ENCODE results near the gene FOSL2. TPM values are rescaled to one million over a fixed set of nuclear protein-coding genes. Genes with fewer than 3 reads are reported as not detected.

Gene FOSL2
- total RNA-seq, 3 donors from 2014 or later: 106 to 116 (median 116) TPM

DNA sequence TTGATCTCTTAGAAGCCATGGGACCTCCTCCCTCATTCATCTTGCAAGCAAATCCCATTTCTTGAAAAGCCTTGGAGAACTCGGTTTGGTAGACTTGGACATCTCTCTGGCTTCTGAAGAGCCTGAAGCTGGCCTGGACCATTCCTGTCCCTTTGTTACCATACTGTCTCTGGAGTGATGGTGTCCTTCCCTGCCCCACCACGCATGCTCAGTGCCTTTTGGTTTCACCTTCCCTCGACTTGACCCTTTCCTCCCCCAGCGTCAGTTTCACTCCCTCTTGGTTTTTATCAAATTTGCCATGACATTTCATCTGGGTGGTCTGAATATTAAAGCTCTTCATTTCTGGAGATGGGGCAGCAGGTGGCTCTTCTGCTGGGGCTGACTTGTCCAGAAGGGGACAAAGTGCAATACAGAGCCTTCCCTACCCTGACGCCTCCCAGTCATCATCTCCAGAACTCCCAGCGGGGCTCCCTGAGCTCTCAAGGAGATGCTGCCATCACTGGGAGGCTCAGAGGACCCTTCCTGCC lies 20.0 kb downstream of the FOSL2 start:
- H3K4me1 ChIP-seq: peaks cover 0 to 19% of the 10 kb centered on the region in 2 donors
- H3K27me3 ChIP-seq: no peaks in the 10 kb centered on the region
- TF ChIP-seq, protein P1, sequence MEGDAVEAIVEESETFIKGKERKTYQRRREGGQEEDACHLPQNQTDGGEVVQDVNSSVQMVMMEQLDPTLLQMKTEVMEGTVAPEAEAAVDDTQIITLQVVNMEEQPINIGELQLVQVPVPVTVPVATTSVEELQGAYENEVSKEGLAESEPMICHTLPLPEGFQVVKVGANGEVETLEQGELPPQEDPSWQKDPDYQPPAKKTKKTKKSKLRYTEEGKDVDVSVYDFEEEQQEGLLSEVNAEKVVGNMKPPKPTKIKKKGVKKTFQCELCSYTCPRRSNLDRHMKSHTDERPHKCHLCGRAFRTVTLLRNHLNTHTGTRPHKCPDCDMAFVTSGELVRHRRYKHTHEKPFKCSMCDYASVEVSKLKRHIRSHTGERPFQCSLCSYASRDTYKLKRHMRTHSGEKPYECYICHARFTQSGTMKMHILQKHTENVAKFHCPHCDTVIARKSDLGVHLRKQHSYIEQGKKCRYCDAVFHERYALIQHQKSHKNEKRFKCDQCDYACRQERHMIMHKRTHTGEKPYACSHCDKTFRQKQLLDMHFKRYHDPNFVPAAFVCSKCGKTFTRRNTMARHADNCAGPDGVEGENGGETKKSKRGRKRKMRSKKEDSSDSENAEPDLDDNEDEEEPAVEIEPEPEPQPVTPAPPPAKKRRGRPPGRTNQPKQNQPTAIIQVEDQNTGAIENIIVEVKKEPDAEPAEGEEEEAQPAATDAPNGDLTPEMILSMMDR (IDR thresholded peaks at IDR 0.05): no peak
- no peak for TF ChIP-seq POLR2AphosphoS5 (IDR thresholded peaks at IDR 0.05)
- TF ChIP-seq POLR2A (IDR thresholded peaks at IDR 0.05): no peak
- H3K9me3 ChIP-seq: no peaks in the 10 kb centered on the region
- H3K4me3 ChIP-seq: no peak overlapping the region
- H3K27ac ChIP-seq: peak overlapping the region; percentile 19 to 61
- H3K36me3 ChIP-seq: peaks cover 26% of the 10 kb centered on the region
- DNase-seq (ENCODE audit: low spot score in 2 of 2): no peak
- intact Hi-C loops (cut with DNase I; ENCODE audit: low total_unique reads): no loop called here

GRCh38 chr2:28413152-28413898 lies 20.7 kb downstream of the FOSL2 start:
- intact Hi-C loops (cut with DNase I; ENCODE audit: low total_unique reads): no loop called here
- TF ChIP-seq POLR2AphosphoS5 (IDR thresholded peaks at IDR 0.05) (peak in 1 of 3 donors; percentile 16), POLR2A (IDR thresholded peaks at IDR 0.05) (no peak)
- TF ChIP-seq, protein P1 (IDR thresholded peaks at IDR 0.05): peak in 1 of 3 donors; percentile 6
- H3K4me3 ChIP-seq: no peak overlapping the region
- peaks cover 0 to 19% of the 10 kb centered on the region in 2 donors for H3K4me1 ChIP-seq
- no peaks in the 10 kb centered on the region for H3K27me3 ChIP-seq
- no peaks in the 10 kb centered on the region for H3K9me3 ChIP-seq
- peaks cover 26% of the 10 kb centered on the region for H3K36me3 ChIP-seq
- no peak for DNase-seq (ENCODE audit: low spot score in 2 of 2)
- H3K27ac ChIP-seq: peak overlapping the region; percentile 19 to 61

- no peak overlapping the region for H3K4me3 ChIP-seq
- no peaks in the 10 kb centered on the region for H3K9me3 ChIP-seq
- DNase-seq (ENCODE audit: low spot score in 2 of 2): no peak
- peaks cover 21% of the 10 kb centered on the region for H3K36me3 ChIP-seq
- H3K4me1 ChIP-seq: peaks cover 0 to 19% of the 10 kb centered on the region in 2 donors
- intact Hi-C loops (cut with DNase I; ENCODE audit: low total_unique reads): no loop called here
- TF ChIP-seq POLR2A (IDR thresholded peaks at IDR 0.05): no peak
- no peak for TF ChIP-seq POLR2AphosphoS5 (IDR thresholded peaks at IDR 0.05)
- TF ChIP-seq, protein P1 (IDR thresholded peaks at IDR 0.05): no peak
- H3K27ac ChIP-seq: peak overlapping the region; percentile 19 to 61
- H3K27me3 ChIP-seq: no peaks in the 10 kb centered on the region
Observed at GRCh38 chr2:28413899-28414295, 21.2 kb downstream of the FOSL2 start.

- DNase-seq (ENCODE audit: low spot score in 2 of 2): no peak
- intact Hi-C loops (cut with DNase I; ENCODE audit: low total_unique reads): no loop called here
- no peaks in the 10 kb centered on the region for H3K27me3 ChIP-seq
- H3K27ac ChIP-seq: peak overlapping the region; percentile 19 to 27
- H3K4me1 ChIP-seq: peaks cover 0 to 19% of the 10 kb centered on the region in 2 donors
- H3K4me3 ChIP-seq: no peak overlapping the region
- peaks cover 15% of the 10 kb centered on the region for H3K36me3 ChIP-seq
- TF ChIP-seq POLR2A (IDR thresholded peaks at IDR 0.05) (no peak), POLR2AphosphoS5 (IDR thresholded peaks at IDR 0.05) (peak in 1 of 3 donors; percentile 6)
- H3K9me3 ChIP-seq: no peaks in the 10 kb centered on the region
Observed at GRCh38 chr2:28414583-28414982, 21.9 kb downstream of the FOSL2 start.

- no peak overlapping the region for H3K4me3 ChIP-seq
- H3K4me1 ChIP-seq: peaks cover 0 to 19% of the 10 kb centered on the region in 2 donors
- DNase-seq (ENCODE audit: low spot score in 2 of 2): no peak
- peaks cover 15% of the 10 kb centered on the region for H3K36me3 ChIP-seq
- no peak for TF ChIP-seq POLR2A (IDR thresholded peaks at IDR 0.05)
- peak in 1 of 3 donors; percentile 8 for TF ChIP-seq POLR2AphosphoS5 (IDR thresholded peaks at IDR 0.05)
- H3K27me3 ChIP-seq: no peaks in the 10 kb centered on the region
- intact Hi-C loops (cut with DNase I; ENCODE audit: low total_unique reads): no loop called here
- H3K27ac ChIP-seq: peak overlapping the region; percentile 19 to 27
- no peaks in the 10 kb centered on the region for H3K9me3 ChIP-seq
Observed at GRCh38 chr2:28415010-28415409, 22.4 kb downstream of the FOSL2 start.

GRCh38 chr2:28415715-28416114 lies 23.1 kb downstream of the FOSL2 start:
- H3K4me1 ChIP-seq: peaks cover 0 to 19% of the 10 kb centered on the region in 2 donors

More at GRCh38 chr2:28415715-28416114, 23.1 kb downstream of the FOSL2 start:
- no peak for DNase-seq (ENCODE audit: low spot score in 2 of 2)
- no peak for TF ChIP-seq POLR2A (IDR thresholded peaks at IDR 0.05)
- no peak for TF ChIP-seq POLR2AphosphoS5 (IDR thresholded peaks at IDR 0.05)
- TF ChIP-seq, protein P1 (IDR thresholded peaks at IDR 0.05): no peak
- peaks cover 15% of the 10 kb centered on the region for H3K36me3 ChIP-seq
- intact Hi-C loops (cut with DNase I; ENCODE audit: low total_unique reads): no loop called here
- no peak overlapping the region for H3K27ac ChIP-seq
- no peaks in the 10 kb centered on the region for H3K9me3 ChIP-seq
- no peaks in the 10 kb centered on the region for H3K27me3 ChIP-seq
- no peak overlapping the region for H3K4me3 ChIP-seq

Measured in breast epithelium (tissue), 4 donors.